SU-DHL-6 (cell line): ENCODE results near the gene SEMA4C.

Experiments
- CTCF ChIP-seq: fragments of 200-600 bp; sonication (generic); IDR thresholded peaks from one replicate; pipeline ENCODE4 v1.5.1; 2017; ENCODE audit warnings: antibody characterized with exemption, mild to moderate bottlenecking, low read length, moderate library complexity; ENCODE audit not compliant: insufficient read depth, poor library complexity, severe bottlenecking
- EZH2phosphoT487 ChIP-seq: fragments of 200-600 bp; sonication (generic), shearing (Covaris generic); conservative IDR thresholded peaks from 2 replicates; pipeline ENCODE4 v1.6.1; 2018; ENCODE audit warnings: mild to moderate bottlenecking, antibody characterized with exemption, low read length, moderate library complexity, mixed read lengths

- TF ChIP-seq CTCF (no peak), EZH2phosphoT487 (no peak)
Measured at GRCh38 chr2:96852667-96853066, 17.2 kb downstream of the SEMA4C start.
